Gastroesophageal sphincter (tissue), 4 donors: ENCODE measurements around the gene SAGE1. TPM values are rescaled to one million over a fixed set of nuclear protein-coding genes. Genes with fewer than 3 reads are reported as not detected.
"Not testable (repeated sequence)": the region's sequence is repeated elsewhere in the genome, so short reads cannot be mapped to it uniquely, and the experiment has no call there.

Source experiments
- ATAC-seq: fragments of 150-250 bp; one replicate; pipeline ENCODE4 v1.9.1; 2016; ENCODE audit warnings: mild to moderate bottlenecking, moderate library complexity
- H3K27ac ChIP-seq, 4 donors: fragments of 200-600 bp; sonication (generic) in 3 of 4; 1 replicate in 3 of 4; 2 replicates in 1 of 4; pipeline ENCODE4 v1.5.1; 2016 to 2019
- H3K27me3 ChIP-seq: fragments of 200-600 bp; sonication (generic); one replicate; pipeline ENCODE4 v1.5.1; 2019
- H3K36me3 ChIP-seq, 2 donors: fragments of 200-600 bp; sonication (generic); one replicate each; pipeline ENCODE4 v1.5.1; 2019; ENCODE audit warnings: control low read depth in 1 of 2
- H3K4me1 ChIP-seq, 3 donors: fragments of 200-600 bp; sonication (generic); 1 replicate in 2 of 3; 2 replicates in 1 of 3; pipeline ENCODE4 v1.5.1; 2016 to 2019; ENCODE audit warnings: control low read depth in 2 of 3
- H3K4me3 ChIP-seq, 2 donors: fragments of 200-600 bp; sonication (generic); one replicate each; pipeline ENCODE4 v1.5.1; 2019; ENCODE audit warnings: mild to moderate bottlenecking in 1 of 2, moderate library complexity in 1 of 2
- H3K9me3 ChIP-seq, 3 donors: fragments of 200-600 bp; sonication (generic); one replicate each; pipeline ENCODE4 v1.5.1; 2017 to 2019; ENCODE audit warnings: control low read depth in 2 of 3
- EP300 ChIP-seq: sonication (generic); formaldehyde crosslinking; IDR thresholded peaks from one replicate; pipeline ENCODE4 v1.6.1; 2017; ENCODE audit warnings: antibody characterized with exemption, mild to moderate bottlenecking
- POLR2A ChIP-seq, 2 donors: fragments of 450-650 bp; IDR thresholded peaks; one replicate each; pipeline ENCODE4 v1.6.1; 2017; ENCODE audit warnings: antibody characterized with exemption in 2 of 2, mild to moderate bottlenecking in 2 of 2, moderate library complexity in 1 of 2
- POLR2AphosphoS5 ChIP-seq: sonication (generic); formaldehyde crosslinking; IDR thresholded peaks from one replicate; pipeline ENCODE4 v1.6.1; 2017; ENCODE audit warnings: antibody characterized with exemption
- WGBS, 2 donors: methylation state at CpG; one replicate each; pipeline ENCODE4 v1.1.5; 2018; ENCODE audit warnings: low coverage in 1 of 2; 5-methylcytosine and 5-hydroxymethylcytosine counted together
- total RNA-seq, 4 donors: library from RNA; depleted of rRNA; stranded (reverse); fragments of >200 nt; gene quantifications; one replicate each; pipeline ENCODE4 v1.1.0, GENCODE V29; 2016
- TF ChIP-seq, protein P1 (sequence below), 4 experiments: fragments of 200-600 bp in 2 of 4; fragments of 450-650 bp in 2 of 4; sonication (generic) in 1 of 4; IDR thresholded peaks; one replicate each; pipeline ENCODE4 v1.5.1; 2017 to 2019; ENCODE audit warnings: antibody characterized with exemption in 4 of 4, mild to moderate bottlenecking in 2 of 4, moderate library complexity in 2 of 4

The SAGE1 gene
- total RNA-seq = not detected

GRCh38 chrX:135893294-135893817 is at the start of gene SAGE1, which contains the start of gene CT45A10:
Gene SAGE1, plus strand, starts transcription at chrX:135893716. Its CDS starts 2,527 bp downstream, at chrX:135896243.
Gene CT45A10, minus strand, starts transcription at chrX:135893444. Its CDS starts 8,100 bp downstream, at chrX:135885344.
- no peak for TF ChIP-seq POLR2A (IDR thresholded peaks at IDR 0.05)
- TF ChIP-seq EP300 = no peak
- TF ChIP-seq, protein P1, sequence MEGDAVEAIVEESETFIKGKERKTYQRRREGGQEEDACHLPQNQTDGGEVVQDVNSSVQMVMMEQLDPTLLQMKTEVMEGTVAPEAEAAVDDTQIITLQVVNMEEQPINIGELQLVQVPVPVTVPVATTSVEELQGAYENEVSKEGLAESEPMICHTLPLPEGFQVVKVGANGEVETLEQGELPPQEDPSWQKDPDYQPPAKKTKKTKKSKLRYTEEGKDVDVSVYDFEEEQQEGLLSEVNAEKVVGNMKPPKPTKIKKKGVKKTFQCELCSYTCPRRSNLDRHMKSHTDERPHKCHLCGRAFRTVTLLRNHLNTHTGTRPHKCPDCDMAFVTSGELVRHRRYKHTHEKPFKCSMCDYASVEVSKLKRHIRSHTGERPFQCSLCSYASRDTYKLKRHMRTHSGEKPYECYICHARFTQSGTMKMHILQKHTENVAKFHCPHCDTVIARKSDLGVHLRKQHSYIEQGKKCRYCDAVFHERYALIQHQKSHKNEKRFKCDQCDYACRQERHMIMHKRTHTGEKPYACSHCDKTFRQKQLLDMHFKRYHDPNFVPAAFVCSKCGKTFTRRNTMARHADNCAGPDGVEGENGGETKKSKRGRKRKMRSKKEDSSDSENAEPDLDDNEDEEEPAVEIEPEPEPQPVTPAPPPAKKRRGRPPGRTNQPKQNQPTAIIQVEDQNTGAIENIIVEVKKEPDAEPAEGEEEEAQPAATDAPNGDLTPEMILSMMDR (IDR thresholded peaks at IDR 0.05) = no peak
- no peak for TF ChIP-seq POLR2AphosphoS5
- Histone ChIP-seq H3K27ac (no peak within 1 kb of the TSS), H3K27me3 (no peaks in the 10 kb centered on the region), H3K9me3 (no peaks in the 10 kb centered on the region), H3K36me3 (no peaks in the 10 kb centered on the region), H3K4me3 (no peak within 1 kb of the TSS), H3K4me1 (no peaks in the 10 kb centered on the region)
- 88% methylated on average over 3 of the region's 22 CpGs; no CpG with 5 or more reads in 1 of the 2 donors for WGBS, 2 donors
- ATAC-seq = no peak

- not testable (repeated sequence) for H3K4me3 ChIP-seq, ATAC-seq, H3K4me1 ChIP-seq, H3K9me3 ChIP-seq, H3K27ac ChIP-seq, H3K27me3 ChIP-seq, H3K36me3 ChIP-seq
- WGBS, 2 donors = no CpG with 5 or more reads among the region's 17 CpGs
Observed at GRCh38 chrX:135854438-135854837, 39.1 kb upstream of the SAGE1 start, which contains the start of gene CT45A8. Gene CT45A8, minus strand, starts transcription at chrX:135854538. Its CDS starts 3,755 bp downstream, at chrX:135850783.

DNA sequence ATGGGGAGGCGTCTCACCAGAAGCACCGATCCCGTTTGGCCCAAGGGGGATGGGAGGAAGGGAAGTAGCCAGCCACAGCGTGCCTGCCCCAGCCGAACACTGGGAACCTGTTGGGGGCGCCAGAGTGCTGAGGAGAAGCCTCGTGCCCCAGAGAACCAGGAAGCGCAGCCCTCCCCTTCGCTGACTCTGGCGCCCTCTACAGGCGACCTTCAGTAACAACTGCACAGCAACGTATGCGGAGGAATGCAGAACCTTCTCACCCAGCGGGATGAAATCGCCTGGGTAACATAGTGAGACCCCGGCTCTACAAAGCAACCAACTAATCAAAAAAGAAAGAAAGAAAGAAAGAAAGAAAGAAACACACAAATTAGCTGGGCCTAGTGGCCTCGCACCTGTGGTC is 21.8 kb upstream of the SAGE1 start, which contains the start of gene CT45A9:
TSS of gene CT45A9 (minus strand) at position 101 of the 400 bp plus-strand sequence. CDS start 3,751 bp downstream, outside the sequence.
- not testable (repeated sequence) for H3K9me3 ChIP-seq, ATAC-seq, H3K4me3 ChIP-seq, H3K27me3 ChIP-seq, H3K36me3 ChIP-seq, H3K27ac ChIP-seq, H3K4me1 ChIP-seq
- WGBS, 2 donors = no CpG with 5 or more reads among the region's 17 CpGs

- not testable (repeated sequence) for H3K4me1 ChIP-seq, ATAC-seq, H3K27ac ChIP-seq, H3K4me3 ChIP-seq, H3K9me3 ChIP-seq, H3K27me3 ChIP-seq, H3K36me3 ChIP-seq
- WGBS, 2 donors = 26 to 75% methylated on average over 2 to 3 of the region's 5 CpGs
Observed at GRCh38 chrX:135882741-135883140, 10.8 kb upstream of the SAGE1 start.

GRCh38 chrX:135888230-135888629 is 5.3 kb upstream of the SAGE1 start:
- 84% methylated on average over 6 of the region's 18 CpGs; no CpG with 5 or more reads in 1 of the 2 donors for WGBS, 2 donors
- H3K27ac ChIP-seq, H3K9me3 ChIP-seq, ATAC-seq, H3K27me3 ChIP-seq, H3K4me3 ChIP-seq, H3K4me1 ChIP-seq, H3K36me3 ChIP-seq: not testable (repeated sequence)

GRCh38 chrX:135888976-135889375 is 4.5 kb upstream of the SAGE1 start:
- not testable (repeated sequence) for ATAC-seq, H3K27me3 ChIP-seq, H3K4me1 ChIP-seq, H3K36me3 ChIP-seq, H3K4me3 ChIP-seq, H3K27ac ChIP-seq, H3K9me3 ChIP-seq
- no CpG with 5 or more reads among the region's 15 CpGs for WGBS, 2 donors

- H3K27ac ChIP-seq = no peak overlapping the region
- H3K9me3 ChIP-seq = no peaks in the 10 kb centered on the region
- no peaks in the 10 kb centered on the region for H3K27me3 ChIP-seq
- TF ChIP-seq, protein P1 (IDR thresholded peaks at IDR 0.05) = no peak
- TF ChIP-seq POLR2A (IDR thresholded peaks at IDR 0.05) (no peak), POLR2AphosphoS5 (no peak), EP300 (no peak)
- no peak for ATAC-seq
- WGBS, 2 donors = 91% methylated on average over 7 of the region's 14 CpGs; no CpG with 5 or more reads in 1 of the 2 donors
- H3K36me3 ChIP-seq = no peaks in the 10 kb centered on the region
- H3K4me3 ChIP-seq = no peak overlapping the region
- H3K4me1 ChIP-seq = no peaks in the 10 kb centered on the region
Observed at GRCh38 chrX:135890087-135890585, 3.4 kb upstream of the SAGE1 start.
